Lung (tissue), 12 donors: ENCODE data around the gene DCHS2. TPM values are rescaled to one million over a fixed set of nuclear protein-coding genes. Genes with fewer than 3 reads are reported as not detected.

Source experiments
- ATAC-seq: fragments of 200-7000 bp; cut with Tn5 transposase; one replicate; pipeline ENCODE4 v1.9.1; 2020; ENCODE audit warnings: moderate number of reproducible peaks; ENCODE audit not compliant: insufficient read depth, low FRiP score
- DNase-seq, 3 donors: peaks; one replicate each; pipeline ENCODE4 v3.0.0-alpha.2; 2013 to 2017
- H3K27ac ChIP-seq, 2 donors: one replicate each; pipeline ENCODE4 v1.5.1; 2013; ENCODE audit warnings: mild to moderate bottlenecking in 2 of 2, moderate library complexity in 2 of 2, control low read depth in 1 of 2, inconsistent platforms in 1 of 2, low read depth in 1 of 2, low read length in 1 of 2
- H3K27me3 ChIP-seq, 3 donors: one replicate each; pipeline ENCODE4 v1.5.1; 2013; ENCODE audit warnings: low read length in 2 of 3; ENCODE audit not compliant: control insufficient read depth in 3 of 3, insufficient read depth in 3 of 3
- H3K36me3 ChIP-seq, 4 donors: one replicate each; pipeline ENCODE4 v1.5.1; 2013; ENCODE audit warnings: low read length in 4 of 4, mild to moderate bottlenecking in 1 of 4, moderate library complexity in 1 of 4; ENCODE audit not compliant: control insufficient read depth in 4 of 4, insufficient read depth in 4 of 4
- H3K4me1 ChIP-seq, 5 donors: one replicate each; pipeline ENCODE4 v1.5.1; 2013; ENCODE audit warnings: low read length in 5 of 5, mild to moderate bottlenecking in 2 of 5, moderate library complexity in 1 of 5; ENCODE audit not compliant: control insufficient read depth in 5 of 5, insufficient read depth in 5 of 5
- H3K4me3 ChIP-seq: one replicate; pipeline ENCODE4 v1.5.1; 2013; ENCODE audit warnings: mild to moderate bottlenecking, control low read depth, moderate library complexity
- H3K9ac ChIP-seq, 2 donors: one replicate each; pipeline ENCODE4 v1.5.1; 2013; ENCODE audit warnings: low read length in 2 of 2, control low read depth in 1 of 2; ENCODE audit not compliant: insufficient read depth in 1 of 2
- H3K9me3 ChIP-seq, 4 donors: one replicate each; pipeline ENCODE4 v1.5.1; 2013; ENCODE audit warnings: low read length in 3 of 4, mild to moderate bottlenecking in 1 of 4, moderate library complexity in 1 of 4; ENCODE audit not compliant: control insufficient read depth in 4 of 4, insufficient read depth in 3 of 4
- CTCF ChIP-seq: IDR thresholded peaks from 2 replicates; pipeline ENCODE4 v1.5.1; 2012; ENCODE audit warnings: mild to moderate bottlenecking; ENCODE audit errors: control extremely low read depth, extremely low read depth
- WGBS, 2 donors: extraction: QIAGEN DNeasy Blood & Tissue Kit; methylation state at CpG; one replicate each; pipeline ENCODE4 v1.1.7; 2013; 5-methylcytosine and 5-hydroxymethylcytosine counted together
- polyA plus RNA-seq, 2 donors: library from polyadenylated mRNA; stranded (reverse); fragments of 200-250 nt; gene quantifications; one replicate each; pipeline ENCODE4 v1.2.1, GENCODE V29; 2013
- total RNA-seq, 2 donors: library from RNA; depleted of rRNA in 1 of 2; stranded (reverse); fragments of >200 nt in 1 of 2; gene quantifications; one replicate each; pipeline ENCODE4 v1.2.1, GENCODE V29; 2014 to 2021
- donor health status: control.
- donor health status: control.
- donor health status: Bipolar disorder and iron deficiency.
- donor health status: healthy.
- donor health status: DM: yes; HTN: yes; CAD: no.

DCHS2 gene
- total and polyA plus RNA-seq, 4 donors, result 0.02 to 13.4 (median 0.53) TPM

- peaks cover 0 to 15% (median 0%) of the 10 kb centered on the region in 3 donors for H3K27me3 ChIP-seq
- H3K9ac ChIP-seq, result no peak overlapping the region
- 80 to 95% methylated on average over 5 of the region's 5 CpGs for WGBS, 2 donors
- no peaks in the 10 kb centered on the region for H3K4me1 ChIP-seq
- no peaks in the 10 kb centered on the region for H3K9me3 ChIP-seq
- no peak for TF ChIP-seq CTCF
- no peak overlapping the region for H3K27ac ChIP-seq
- no peak for DNase-seq
- H3K4me3 ChIP-seq, result no peak overlapping the region
- no peak for ATAC-seq
- no peaks in the 10 kb centered on the region for H3K36me3 ChIP-seq
Observed at GRCh38 chr4:154497889-154498288, 6.3 kb upstream of the DCHS2 start.

GRCh38 chr4:154495867-154496266 lies 4.3 kb upstream of the DCHS2 start:
- WGBS, 2 donors, result 93 to 94% methylated on average over 2 of the region's 2 CpGs
- no peaks in the 10 kb centered on the region for H3K36me3 ChIP-seq

GRCh38 chr4:154492288-154492687 lies 689 bp upstream of the DCHS2 start:
- WGBS, 2 donors, result 7 to 9% methylated on average over 16 of the region's 16 CpGs
- Histone ChIP-seq H3K9me3 (peaks cover 0 to 15% (median 0%) of the 10 kb centered on the region in 4 donors), H3K27ac (no peak overlapping the region), H3K4me3 (no peak overlapping the region), H3K4me1 (peaks cover 0 to 19% (median 10%) of the 10 kb centered on the region in 5 donors), H3K27me3 (peaks cover 7 to 53% (median 20%) of the 10 kb centered on the region in 3 donors), H3K9ac (no peak overlapping the region), H3K36me3 (no peaks in the 10 kb centered on the region)
- DNase-seq, result no peak
- ATAC-seq, result no peak
- no peak for TF ChIP-seq CTCF

More at GRCh38 chr4:154495867-154496266, 4.3 kb upstream of the DCHS2 start:
- Histone ChIP-seq H3K9me3 (no peaks in the 10 kb centered on the region), H3K4me1 (peaks cover 0 to 12% (median 1%) of the 10 kb centered on the region in 5 donors), H3K27ac (no peak overlapping the region), H3K9ac (no peak overlapping the region), H3K4me3 (no peak overlapping the region), H3K27me3 (peaks cover 0 to 33% (median 4%) of the 10 kb centered on the region in 3 donors)
- ATAC-seq (no peak), DNase-seq (no peak)
- no peak for TF ChIP-seq CTCF
